HG03439 (cell line): ENCODE data around the gene KRT16.
"Not testable (repeated sequence)": the region's sequence is repeated elsewhere in the genome, so short reads cannot be mapped to it uniquely, and the experiment has no call there.

Source experiments
- ATAC-seq: cut with Tn5 transposase; IDR thresholded peaks from one replicate; pipeline ENCODE4 v1.9.1; 2021; ENCODE audit warnings: mild to moderate bottlenecking, moderate library complexity; ENCODE audit not compliant: unreplicated experiment

KRT16 gene

DNA sequence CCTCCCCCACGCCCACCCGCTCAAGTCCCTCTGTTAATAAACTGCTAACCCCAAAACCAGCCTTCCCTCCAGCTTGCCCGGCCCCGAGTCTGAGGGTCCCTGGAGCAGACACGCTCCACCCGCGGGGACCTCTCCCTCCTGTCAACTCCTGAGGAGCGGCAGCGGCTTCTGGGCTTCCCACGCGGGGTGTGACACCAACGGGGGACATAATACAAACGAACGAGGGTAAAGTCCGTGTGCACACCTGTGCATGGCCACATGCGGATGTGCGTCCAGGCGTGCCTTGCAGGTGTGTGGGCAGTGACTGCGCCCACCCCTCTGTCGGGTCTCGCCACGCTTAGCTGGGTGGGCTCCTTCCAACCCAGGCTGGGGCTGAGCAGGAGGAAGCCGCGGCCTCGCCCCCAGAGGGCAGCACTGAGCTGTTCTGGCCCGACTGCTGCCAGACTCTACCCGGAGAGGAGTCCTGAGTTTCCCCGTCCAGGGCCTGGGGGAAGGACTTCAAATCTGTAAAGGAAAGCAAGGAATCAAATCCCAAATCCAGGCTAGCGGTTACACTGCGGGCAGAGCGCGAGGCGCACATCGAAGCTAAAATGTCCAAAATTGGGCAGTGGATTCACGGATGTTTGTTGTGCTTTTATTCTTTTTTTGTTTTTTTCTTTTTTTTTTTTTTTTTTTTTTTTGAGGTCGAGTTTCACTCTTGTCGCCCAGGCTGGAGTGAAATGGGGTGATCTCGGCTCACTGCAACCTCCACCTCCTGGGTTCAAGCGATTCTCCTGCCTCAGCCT lies 36.0 kb upstream of the KRT16 start:
- peak; percentile 49 for ATAC-seq

- peak; percentile 50 for ATAC-seq
Observed at GRCh38 chr17:41647940-41648410, 35.4 kb upstream of the KRT16 start.

- no peak for ATAC-seq
Observed at GRCh38 chr17:41647038-41647813, 34.7 kb upstream of the KRT16 start.

GRCh38 chr17:41642252-41643156 lies 29.9 kb upstream of the KRT16 start:
- ATAC-seq = no peak

DNA sequence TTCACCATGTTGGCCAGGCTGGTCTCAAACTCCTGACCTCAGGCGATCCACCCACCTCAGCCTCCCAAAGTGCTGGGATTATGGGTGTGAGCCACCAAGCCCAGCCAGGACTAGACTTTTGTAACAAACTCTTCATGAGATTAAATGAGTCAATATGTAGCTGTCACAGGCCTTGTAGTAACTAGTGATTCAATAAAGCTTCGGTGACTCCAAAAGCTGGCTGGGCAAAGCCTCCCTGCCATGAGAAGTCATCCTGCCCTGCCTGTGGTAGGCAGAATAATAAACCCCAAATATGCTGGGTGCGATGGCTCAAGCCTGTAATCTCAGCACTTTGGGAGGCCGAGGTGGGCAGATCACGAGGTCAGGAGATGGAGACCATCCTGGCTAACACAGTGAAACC lies 28.0 kb upstream of the KRT16 start:
- ATAC-seq = not testable (repeated sequence)

- ATAC-seq = no peak
Observed at GRCh38 chr17:41639492-41640473, 27.2 kb upstream of the KRT16 start.

- ATAC-seq = no peak
Observed at GRCh38 chr17:41638941-41639340, 26.4 kb upstream of the KRT16 start.

DNA sequence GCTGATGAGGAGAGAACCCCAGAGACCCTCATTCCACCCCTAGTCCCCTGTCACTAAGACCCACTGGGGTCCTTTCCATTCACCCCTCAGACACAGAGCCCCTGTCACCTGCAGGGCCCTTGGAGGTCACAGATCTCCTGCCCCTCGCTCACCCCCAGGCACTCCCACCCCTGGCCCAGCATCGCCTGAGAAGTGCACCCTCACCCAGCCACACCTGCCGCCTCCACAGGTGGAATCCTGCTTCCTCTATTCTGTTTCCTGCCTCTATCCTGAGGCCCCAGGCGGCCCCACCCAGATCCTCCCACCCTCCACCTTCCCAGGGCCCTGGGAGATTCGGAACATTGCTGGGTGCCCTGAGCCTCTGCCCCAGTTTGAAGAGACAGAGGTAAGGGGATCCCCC lies 25.6 kb upstream of the KRT16 start:
- ATAC-seq = no peak

DNA sequence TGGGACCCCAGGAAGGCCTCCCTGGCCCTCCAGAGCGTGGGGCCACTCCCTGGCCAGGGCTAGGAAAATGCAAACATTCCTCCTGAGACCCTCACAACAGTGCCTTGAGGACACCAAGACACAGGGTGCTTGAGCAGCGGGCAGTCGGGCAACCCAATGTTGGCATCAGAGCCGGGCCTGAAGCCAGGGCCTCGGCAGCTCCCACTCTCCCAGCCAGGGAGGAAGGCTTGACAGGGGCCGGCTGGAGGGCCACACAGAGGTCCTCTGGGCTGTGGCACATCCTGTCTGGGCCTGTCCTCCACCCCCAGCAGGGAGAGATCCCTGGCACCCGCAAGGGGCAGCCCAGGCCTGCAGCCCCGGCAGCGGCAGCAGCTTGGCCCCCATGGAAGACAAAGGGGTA lies 24.1 kb upstream of the KRT16 start:
- no peak for ATAC-seq

- ATAC-seq = no peak
Observed at GRCh38 chr17:41635121-41636097, 22.8 kb upstream of the KRT16 start.

DNA sequence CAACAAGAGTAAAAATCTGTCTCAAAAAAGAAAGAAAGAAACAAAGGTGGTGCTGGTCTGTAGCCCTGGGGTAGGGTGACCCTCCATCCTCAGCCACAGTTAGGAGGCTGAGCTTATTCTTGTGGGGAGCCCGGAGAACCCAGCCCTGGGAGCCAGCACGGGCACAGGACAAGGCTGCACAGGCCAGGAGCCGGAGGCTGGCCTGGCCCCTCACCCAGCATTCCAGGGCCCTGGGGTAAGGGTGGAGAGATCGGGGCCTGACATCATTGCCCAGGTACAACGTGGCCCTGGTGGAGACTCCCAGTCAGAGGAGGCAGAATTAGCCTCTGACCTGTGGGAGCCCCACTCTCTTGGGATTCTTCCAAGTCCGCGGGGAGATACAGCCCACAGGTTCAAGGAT lies 22.1 kb upstream of the KRT16 start:
- no peak for ATAC-seq

DNA sequence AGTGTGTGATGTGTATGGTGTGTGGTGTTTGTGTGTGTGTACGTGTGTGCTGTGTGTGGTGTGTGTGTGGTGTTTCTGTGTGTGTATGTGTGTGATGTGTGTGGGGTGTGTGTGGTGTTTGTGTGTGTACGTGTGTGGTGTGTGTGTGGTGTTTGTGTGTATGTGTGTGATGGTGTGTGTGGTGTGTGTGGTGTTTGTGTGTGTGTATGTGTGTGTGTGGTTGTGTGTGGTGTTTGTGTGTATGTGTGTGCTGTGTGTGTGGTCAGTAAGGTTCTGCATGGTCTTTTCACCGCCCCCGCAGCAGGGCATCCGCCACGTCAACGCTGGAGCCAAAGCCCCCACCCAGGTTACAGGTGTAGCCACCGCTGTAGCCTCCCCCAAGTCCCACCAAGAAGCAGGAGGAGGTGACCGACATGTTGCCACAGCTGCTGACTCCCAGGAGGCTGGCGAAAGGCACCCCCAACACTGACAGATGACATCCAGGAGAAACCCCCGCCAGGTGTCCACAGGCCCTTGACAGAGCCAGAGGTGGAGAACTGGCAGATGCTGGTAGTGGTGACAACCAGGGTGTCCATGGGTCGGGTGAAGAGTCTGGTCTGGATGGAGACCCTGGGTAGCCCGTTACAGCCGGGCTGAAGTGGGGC lies 21.1 kb upstream of the KRT16 start:
- ATAC-seq = no peak

DNA sequence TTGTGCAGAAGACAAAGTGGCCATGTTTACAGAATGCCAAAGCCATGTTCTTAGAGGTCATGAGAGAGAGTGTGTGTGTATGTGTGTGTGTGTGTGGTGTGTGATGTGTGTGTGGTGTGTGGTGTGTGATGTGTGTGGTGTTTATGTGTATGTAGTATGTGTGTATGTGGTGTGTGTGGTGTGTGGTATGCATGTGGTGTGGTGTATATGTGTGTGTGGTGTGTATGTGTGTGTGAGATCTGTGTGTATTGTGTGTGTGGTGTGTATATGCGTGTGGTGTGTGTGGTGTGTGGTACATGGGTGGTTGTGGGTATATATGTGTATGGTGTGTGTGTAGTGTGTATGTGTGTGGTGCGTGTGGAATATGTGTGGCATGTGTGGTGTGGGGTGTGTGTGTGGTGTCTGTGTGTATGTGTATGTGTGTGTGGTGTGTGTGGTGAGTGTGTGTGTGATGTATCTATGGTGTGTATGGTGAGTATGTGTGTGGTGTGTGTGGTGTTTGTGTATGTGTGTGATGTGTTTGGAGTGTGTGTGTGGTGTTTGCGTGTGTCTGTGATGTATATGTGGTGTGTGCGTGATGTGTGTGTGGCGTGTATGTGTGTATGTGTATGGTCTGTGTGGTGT lies 20.0 kb upstream of the KRT16 start:
- ATAC-seq = no peak

- no peak for ATAC-seq
Observed at GRCh38 chr17:41631898-41632285, 19.3 kb upstream of the KRT16 start.

DNA sequence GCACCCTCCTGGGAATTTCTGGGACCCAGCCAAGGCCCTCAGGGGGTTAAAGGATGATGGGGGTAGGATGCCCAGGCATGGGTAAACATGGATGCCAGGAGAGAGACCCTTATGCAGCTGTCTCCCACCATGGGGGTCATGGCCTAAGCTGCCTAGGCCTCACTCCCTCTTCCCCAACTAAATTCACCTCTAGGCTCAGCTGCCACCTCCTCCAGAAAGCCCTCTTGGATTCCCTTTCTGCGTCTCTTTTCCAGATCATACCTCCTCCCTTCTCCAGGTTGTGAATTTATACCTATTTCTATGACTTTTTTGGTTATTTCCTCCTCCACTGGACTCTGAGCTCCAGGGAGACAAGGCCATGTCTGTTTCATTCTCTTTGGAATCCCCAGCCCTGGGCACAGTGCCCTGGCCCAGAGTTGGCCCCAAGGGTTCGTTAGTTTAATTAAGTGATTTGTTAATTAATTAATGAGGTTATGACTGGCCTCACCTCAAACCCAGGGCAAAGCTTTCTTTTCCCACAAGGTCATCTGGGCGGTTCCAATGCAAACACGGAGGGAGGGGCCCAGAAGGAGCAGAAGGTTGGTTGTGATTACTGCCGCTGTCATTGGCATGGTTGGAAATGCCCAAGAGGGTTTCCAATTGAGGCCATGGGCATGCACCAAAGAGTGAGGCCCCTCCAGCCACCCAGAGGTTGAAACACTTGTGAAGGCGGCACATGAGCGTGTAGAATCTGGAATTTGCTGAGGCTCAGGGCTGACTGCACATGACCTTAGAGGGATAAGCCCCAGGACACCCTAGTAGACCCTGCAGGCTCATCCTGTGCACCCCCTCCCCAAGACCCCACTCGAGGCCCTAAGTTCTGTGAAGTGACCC lies 18.7 kb upstream of the KRT16 start:
- no peak for ATAC-seq

GRCh38 chr17:41629826-41630670 lies 17.5 kb upstream of the KRT16 start:
- no peak for ATAC-seq
